ENCODE measurements around the gene FAM13B.

GRCh38 chr5:137896560-137896959 lies 136.3 kb downstream of the FAM13B start:
- TF ChIP-seq CTCF (IDR thresholded peaks at IDR 0.05; ENCODE audit: poor library complexity): no peak
- TF ChIP-seq EZH2phosphoT487 (IDR thresholded peaks at IDR 0.05; ENCODE audit: low read depth, severe bottlenecking, unreplicated experiment): no peak

Data from hepatocyte (in vitro differentiated cells).